Esophagus muscularis mucosa (tissue), 4 donors: Measurements from ENCODE around the gene ZBTB7C. TPM values are rescaled to one million over a fixed set of nuclear protein-coding genes. Genes with fewer than 3 reads are reported as not detected.

Experiments used
- DNase-seq: peaks from one replicate; pipeline ENCODE4 v3.0.0-alpha.2; 2017; ENCODE audit errors: extremely low spot score
- H3K27ac ChIP-seq, 4 donors: fragments of 200-600 bp; sonication (generic); replicated peaks in 1 of 4; 1 replicate in 3 of 4; 2 replicates in 1 of 4; pipeline ENCODE4 v1.5.1; 2016 to 2019; ENCODE audit warnings: mild to moderate bottlenecking in 1 of 4
- H3K27me3 ChIP-seq, 4 donors: fragments of 200-600 bp; sonication (generic); one replicate each; pipeline versions ENCODE4 v1.5.1 to v1.6.0; 2016 to 2019
- H3K36me3 ChIP-seq, 4 donors: fragments of 200-600 bp; sonication (generic); one replicate each; pipeline ENCODE4 v1.5.1; 2016 to 2019
- H3K4me1 ChIP-seq, 4 donors: fragments of 200-600 bp; sonication (generic); one replicate each; pipeline ENCODE4 v1.5.1; 2016 to 2019
- H3K4me3 ChIP-seq, 4 donors: fragments of 200-600 bp; sonication (generic); 1 replicate in 2 of 4; 2 replicates in 2 of 4; pipeline ENCODE4 v1.5.1; 2016 to 2019; ENCODE audit warnings: mild to moderate bottlenecking in 4 of 4, moderate library complexity in 1 of 4
- H3K9me3 ChIP-seq, 4 donors: fragments of 200-600 bp; sonication (generic); 1 replicate in 3 of 4; 2 replicates in 1 of 4; pipeline ENCODE4 v1.5.1; 2016 to 2019
- CTCF ChIP-seq, 3 experiments: fragments of 200-600 bp in 2 of 3; fragments of 450-650 bp in 1 of 3; sonication (generic) in 2 of 3; IDR thresholded peaks; one replicate each; pipeline ENCODE4 v1.5.1; 2017 to 2019; ENCODE audit warnings: antibody characterized with exemption in 3 of 3, mild to moderate bottlenecking in 2 of 3, moderate library complexity in 1 of 3
- EP300 ChIP-seq: sonication (generic); formaldehyde crosslinking; IDR thresholded peaks from one replicate; pipeline ENCODE4 v1.6.1; 2017; ENCODE audit warnings: antibody characterized with exemption
- POLR2A ChIP-seq: fragments of 450-650 bp; IDR thresholded peaks from one replicate; pipeline ENCODE4 v1.6.1; 2017; ENCODE audit warnings: antibody characterized with exemption, moderate library complexity, mild to moderate bottlenecking, low read depth
- POLR2AphosphoS5 ChIP-seq, 2 donors: sonication (generic); formaldehyde crosslinking; IDR thresholded peaks; one replicate each; pipeline ENCODE4 v1.6.1; 2017; ENCODE audit warnings: antibody characterized with exemption in 2 of 2
- WGBS: methylation state at CpG from one replicate; pipeline ENCODE4 v1.1.5; 2018; 5-methylcytosine and 5-hydroxymethylcytosine counted together
- intact Hi-C: fragments of 100-400 bp; cut with DNase I; formaldehyde crosslinking; loops from one replicate; pipeline ENCODE4 v1.15.1; 2023
- total RNA-seq, 4 donors: library from RNA; depleted of rRNA; stranded (reverse); fragments of >200 nt; gene quantifications; one replicate each; pipeline versions ENCODE4 v1.1.0 to v1.2.1, GENCODE V29; 2016

Gene ZBTB7C
- total RNA-seq, 4 donors from 2014 or later: 6.3 to 13.2 (median 9.1) TPM

- Histone ChIP-seq H3K4me3 (no peak overlapping the region), H3K36me3 (no peaks in the 10 kb centered on the region), H3K27me3 (peaks cover 0 to 32% (median 0%) of the 10 kb centered on the region in 4 donors), H3K9me3 (no peaks in the 10 kb centered on the region), H3K4me1 (peaks cover 16 to 49% (median 35%) of the 10 kb centered on the region in 4 donors), H3K27ac (no peak overlapping the region)
- DNase-seq: no peak
- intact Hi-C loops: no loop called here
- WGBS: 89% methylated on average over 6 of the region's 6 CpGs
- no peak for TF ChIP-seq POLR2AphosphoS5 (IDR thresholded peaks at IDR 0.05)
- no peak for TF ChIP-seq EP300
- TF ChIP-seq CTCF (IDR thresholded peaks at IDR 0.05): no peak
- no peak for TF ChIP-seq POLR2A
These were observed 3.2 kb downstream of the ZBTB7C start for GRCh38 chr18:48405978-48406377.

DNA sequence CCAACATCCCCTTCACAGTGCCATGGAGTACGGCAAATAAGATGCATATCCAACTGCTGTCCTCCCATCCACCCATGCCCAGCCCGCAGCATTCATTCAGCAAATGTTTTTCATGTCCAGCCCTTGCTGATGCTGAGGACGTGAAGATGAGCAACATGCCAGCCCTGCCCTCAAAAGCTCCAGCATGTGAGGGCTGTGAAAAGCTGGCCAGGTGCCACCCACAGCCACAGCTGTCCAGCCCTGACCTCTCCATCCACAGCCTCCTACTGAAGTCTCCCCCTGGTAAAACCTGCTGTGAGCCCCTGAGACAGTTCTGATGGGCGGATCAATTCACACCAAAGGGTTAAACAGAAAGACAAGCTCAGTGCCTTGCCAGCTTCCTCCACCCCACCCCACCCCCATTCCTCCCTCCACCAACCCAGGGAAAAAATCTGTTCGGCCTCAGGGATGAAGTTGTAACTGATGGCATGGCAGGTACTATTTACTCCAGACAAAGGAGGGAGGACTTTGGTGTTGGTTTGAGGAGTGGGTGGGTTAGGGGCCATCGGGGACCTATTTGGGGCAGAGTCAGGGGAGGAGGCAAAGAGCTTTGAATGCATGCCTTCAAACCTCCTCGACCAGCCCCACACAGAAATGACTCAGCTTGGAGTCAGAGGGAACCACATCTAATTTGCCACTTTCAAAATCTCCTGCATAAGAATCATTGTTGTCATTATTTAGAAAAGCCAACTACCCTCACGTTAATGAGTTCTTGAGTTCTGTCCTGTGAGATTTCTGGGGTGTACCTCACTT lies 4.3 kb downstream of the ZBTB7C start:
- Histone ChIP-seq H3K4me3 (no peak overlapping the region), H3K27me3 (peaks cover 0 to 32% (median 0%) of the 10 kb centered on the region in 4 donors), H3K4me1 (peaks cover 10 to 42% (median 31%) of the 10 kb centered on the region in 4 donors), H3K27ac (no peak overlapping the region), H3K9me3 (no peaks in the 10 kb centered on the region), H3K36me3 (no peaks in the 10 kb centered on the region)
- TF ChIP-seq CTCF (IDR thresholded peaks at IDR 0.05) (no peak), POLR2AphosphoS5 (IDR thresholded peaks at IDR 0.05) (no peak), EP300 (no peak), POLR2A (no peak)
- intact Hi-C loops: no loop called here
- DNase-seq: no peak
- WGBS: 59% methylated on average over 8 of the region's 8 CpGs

- Histone ChIP-seq H3K36me3 (no peaks in the 10 kb centered on the region), H3K4me1 (peaks cover 5 to 35% (median 22%) of the 10 kb centered on the region in 4 donors), H3K27me3 (peaks cover 0 to 22% (median 0%) of the 10 kb centered on the region in 4 donors), H3K4me3 (no peak overlapping the region), H3K9me3 (no peaks in the 10 kb centered on the region), H3K27ac (no peak overlapping the region)
- intact Hi-C loops: no loop called here
- 69% methylated on average over 1 of the region's 1 CpG for WGBS
- TF ChIP-seq POLR2AphosphoS5 (IDR thresholded peaks at IDR 0.05): peak in 1 of 2 donors; percentile 28
- no peak for TF ChIP-seq POLR2A
- DNase-seq: no peak
These were observed 6.2 kb downstream of the ZBTB7C start for GRCh38 chr18:48402953-48403352.

GRCh38 chr18:48399303-48400075 lies 9.7 kb downstream of the ZBTB7C start:
- WGBS: 79% methylated on average over 9 of the region's 9 CpGs
- Histone ChIP-seq H3K27me3 (peaks cover 0 to 4% (median 0%) of the 10 kb centered on the region in 4 donors), H3K4me1 (peaks cover 4 to 13% (median 9%) of the 10 kb centered on the region in 4 donors), H3K9me3 (no peaks in the 10 kb centered on the region), H3K27ac (no peak overlapping the region), H3K4me3 (no peak overlapping the region), H3K36me3 (no peaks in the 10 kb centered on the region)
- TF ChIP-seq CTCF (IDR thresholded peaks at IDR 0.05) (no peak), POLR2A (no peak), EP300 (no peak), POLR2AphosphoS5 (IDR thresholded peaks at IDR 0.05) (no peak)
- DNase-seq: no peak
- intact Hi-C loops: no loop called here

DNA sequence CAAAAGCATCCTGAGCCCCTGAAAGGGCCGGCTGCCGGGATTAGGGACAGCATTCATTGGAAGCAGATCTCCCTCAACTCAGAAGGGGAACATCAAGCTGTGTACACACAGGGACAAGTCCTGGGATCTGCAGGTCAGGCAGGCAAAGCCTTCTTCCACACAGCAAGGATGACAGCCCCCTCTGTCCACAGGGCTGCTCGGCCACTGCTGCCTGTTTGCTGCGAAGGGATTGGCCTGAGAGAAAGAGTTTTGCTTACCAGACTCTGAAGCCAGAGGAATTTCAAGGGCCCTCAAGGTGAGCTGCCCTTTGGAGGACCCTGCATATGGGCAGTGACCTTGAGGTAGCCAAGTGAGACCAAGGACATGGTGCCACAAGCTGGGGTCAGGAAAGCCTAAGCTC lies 11.1 kb downstream of the ZBTB7C start:
- no peaks in the 10 kb centered on the region for H3K36me3 ChIP-seq
- no peak overlapping the region for H3K27ac ChIP-seq
- TF ChIP-seq CTCF (IDR thresholded peaks at IDR 0.05) (no peak), EP300 (no peak), POLR2A (no peak), POLR2AphosphoS5 (IDR thresholded peaks at IDR 0.05) (no peak)
- intact Hi-C loops: no loop called here
- WGBS: 82% methylated on average over 4 of the region's 4 CpGs
- H3K27me3 ChIP-seq: peaks cover 0 to 15% (median 0%) of the 10 kb centered on the region in 4 donors
- DNase-seq: no peak
- H3K9me3 ChIP-seq: no peaks in the 10 kb centered on the region
- H3K4me1 ChIP-seq: peaks cover 4 to 19% (median 16%) of the 10 kb centered on the region in 4 donors
- no peak overlapping the region for H3K4me3 ChIP-seq
